Stimulated activated CD4-positive, alpha-beta T cell treated with anti-CD3 and anti-CD28 coated beads, Interleukin-4, amount 100 ng/mL, for 24 hours (primary cell): ENCODE measurements around the gene GPM6B.
A peak's percentile ranks its signal among the peaks of the same experiment; 100 is the strongest.
"Not testable (repeated sequence)": the region's sequence is repeated elsewhere in the genome, so short reads cannot be mapped to it uniquely, and the experiment has no call there.

ENCODE experiments used
- DNase-seq: peaks from one replicate; pipeline ENCODE4 v3.0.0-alpha.2; 2020

Gene GPM6B

GRCh38 chrX:13761606-13762414 is 55.1 kb downstream of the GPM6B start:
- DNase-seq: no peak

- no peak for DNase-seq
Observed at GRCh38 chrX:13760426-13760825, 56.5 kb downstream of the GPM6B start.

DNA sequence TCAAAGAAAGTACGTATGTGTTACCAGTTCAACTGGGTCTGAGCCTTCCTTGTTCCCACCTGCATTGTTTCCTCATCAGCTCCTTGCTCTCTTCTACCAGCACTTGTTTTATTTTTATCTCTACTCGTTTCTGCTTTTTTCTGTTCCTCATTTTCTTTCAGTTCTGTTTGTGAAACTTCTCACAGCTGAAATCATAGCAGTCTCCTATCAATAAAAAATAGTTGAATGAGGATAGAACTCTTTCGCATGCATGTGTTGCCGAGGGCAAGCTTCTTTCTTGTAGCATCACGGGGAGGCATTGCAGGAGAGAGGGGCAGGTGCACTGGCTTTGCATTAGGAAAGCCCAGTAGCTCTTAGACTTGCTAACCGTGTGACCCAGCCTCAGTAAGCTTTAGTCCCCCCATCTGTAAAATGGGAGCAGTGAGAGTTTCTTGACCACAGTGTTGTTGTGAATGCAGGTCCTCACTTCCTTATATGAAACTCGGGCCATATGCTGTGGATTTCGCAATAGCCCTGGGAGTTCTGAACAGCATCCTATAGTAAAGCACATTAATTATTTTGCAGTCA is 57.7 kb downstream of the GPM6B start:
- no peak for DNase-seq

GRCh38 chrX:13756381-13756780 is 60.5 kb downstream of the GPM6B start:
- no peak for DNase-seq

DNA sequence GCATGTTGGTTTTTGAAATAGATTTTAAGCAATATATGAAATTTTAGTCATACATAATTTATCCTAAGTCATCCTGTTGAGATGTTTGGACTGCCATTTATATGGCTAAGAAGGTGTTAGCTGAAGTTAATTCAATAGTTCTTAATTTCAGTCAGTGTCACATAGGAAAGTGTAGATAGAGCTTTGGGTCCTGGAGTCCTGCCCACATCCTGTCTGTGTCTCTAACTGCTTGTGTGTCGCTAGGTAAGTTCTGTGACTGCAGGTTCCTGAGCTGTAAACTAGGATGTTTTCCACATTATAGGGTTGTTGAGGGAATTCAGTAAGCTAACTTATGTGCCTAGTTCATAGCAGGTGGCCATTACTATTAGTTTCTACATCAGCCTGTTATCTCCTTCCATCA is 61.6 kb downstream of the GPM6B start:
- DNase-seq: no peak

DNA sequence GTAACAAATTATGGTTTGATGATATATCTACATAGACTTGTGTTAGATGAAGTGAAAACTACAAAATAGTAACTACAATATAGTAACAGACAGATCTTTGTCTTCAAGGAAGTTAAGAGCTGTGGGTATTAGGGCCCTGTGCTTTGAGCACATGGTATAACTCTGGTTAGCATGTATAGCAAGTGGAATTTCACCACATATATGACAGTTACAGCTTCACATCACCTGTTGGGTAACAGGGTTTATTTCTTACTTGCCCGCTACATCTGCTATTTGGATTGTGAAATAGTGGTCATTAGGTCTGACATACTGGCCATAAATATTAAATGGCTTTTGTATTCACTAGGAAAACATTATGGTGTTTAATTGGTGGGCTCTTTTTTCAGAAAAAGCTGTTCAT is 62.1 kb downstream of the GPM6B start:
- no peak for DNase-seq

GRCh38 chrX:13752646-13753045 is 64.2 kb downstream of the GPM6B start:
- no peak for DNase-seq

DNA sequence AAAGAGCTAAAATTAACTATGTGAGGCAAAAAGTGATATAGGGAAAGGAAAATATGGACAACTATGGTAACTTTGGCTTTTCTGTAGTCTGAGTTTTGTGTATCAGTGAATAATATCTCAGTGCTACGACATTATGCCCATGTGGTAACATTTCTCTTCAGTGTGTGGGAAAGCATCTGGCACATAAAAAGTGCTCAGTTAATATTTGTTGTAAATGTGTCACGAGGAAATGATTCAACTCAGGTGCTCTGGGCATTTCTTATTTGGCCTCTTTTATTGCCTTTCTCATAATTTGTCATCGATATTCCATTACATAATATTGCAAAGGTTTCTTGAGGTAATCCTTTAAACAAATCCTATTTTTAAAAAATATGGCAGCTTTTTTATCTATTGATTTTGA is 64.8 kb downstream of the GPM6B start:
- DNase-seq: no peak

GRCh38 chrX:13750812-13751211 is 66.1 kb downstream of the GPM6B start:
- no peak for DNase-seq

DNA sequence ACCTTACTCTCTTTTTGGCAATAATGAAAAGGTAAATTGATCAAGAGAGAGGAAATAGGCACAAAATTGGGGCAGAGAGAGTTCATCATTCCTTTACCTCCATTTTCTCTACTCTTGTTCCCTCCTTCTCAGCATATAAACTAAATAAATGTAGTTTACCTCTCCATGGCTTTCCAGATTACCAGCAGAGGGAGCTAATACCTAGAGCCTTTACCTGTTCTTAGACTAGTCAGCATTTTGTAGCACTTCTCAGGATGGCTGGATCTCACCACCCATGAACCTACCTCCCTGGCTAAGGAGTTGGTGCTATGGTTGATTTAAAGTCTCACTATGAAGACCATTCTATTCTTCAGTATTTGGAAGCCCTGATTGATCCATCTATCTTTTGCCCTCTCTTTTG is 66.7 kb downstream of the GPM6B start:
- DNase-seq: peak; percentile 8

DNA sequence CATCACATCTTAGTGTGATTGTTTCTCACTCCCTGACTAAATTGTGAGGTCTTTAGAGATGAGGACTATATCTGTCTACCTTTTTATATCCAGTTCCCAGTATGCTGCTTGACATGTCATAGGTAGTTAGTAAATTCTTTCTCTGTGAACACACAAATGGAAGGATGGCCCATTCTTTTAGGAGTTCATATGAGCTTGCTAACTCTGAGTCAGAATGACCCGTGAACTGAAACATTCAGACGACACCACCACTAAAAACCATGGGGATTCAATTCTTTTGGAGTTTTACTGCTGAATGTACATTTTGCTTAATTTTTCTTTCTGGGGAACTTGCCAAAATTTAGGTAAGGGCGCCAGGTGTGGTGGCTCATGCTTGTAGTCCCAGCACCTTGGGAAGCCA is 68.4 kb downstream of the GPM6B start:
- DNase-seq: no peak

DNA sequence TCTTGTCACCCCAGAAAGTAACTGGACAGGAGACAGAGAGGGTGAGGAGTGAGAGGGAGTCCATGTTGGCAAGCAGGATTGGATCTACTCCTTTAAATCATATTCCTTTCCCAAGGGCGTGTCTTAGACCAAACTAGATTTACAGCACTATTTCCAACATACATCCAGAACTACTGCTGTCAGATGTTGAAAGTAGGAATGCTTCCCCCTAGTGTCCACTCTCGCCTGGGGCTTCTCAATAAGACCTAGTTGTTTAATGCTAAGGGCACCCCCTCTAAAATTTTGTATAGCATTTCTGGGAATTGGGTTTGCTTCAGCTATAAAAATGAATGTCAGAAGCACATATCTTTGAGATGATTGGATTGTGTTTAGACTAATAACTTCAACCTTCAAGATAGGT is 69.1 kb downstream of the GPM6B start:
- peak; percentile 24 for DNase-seq

DNA sequence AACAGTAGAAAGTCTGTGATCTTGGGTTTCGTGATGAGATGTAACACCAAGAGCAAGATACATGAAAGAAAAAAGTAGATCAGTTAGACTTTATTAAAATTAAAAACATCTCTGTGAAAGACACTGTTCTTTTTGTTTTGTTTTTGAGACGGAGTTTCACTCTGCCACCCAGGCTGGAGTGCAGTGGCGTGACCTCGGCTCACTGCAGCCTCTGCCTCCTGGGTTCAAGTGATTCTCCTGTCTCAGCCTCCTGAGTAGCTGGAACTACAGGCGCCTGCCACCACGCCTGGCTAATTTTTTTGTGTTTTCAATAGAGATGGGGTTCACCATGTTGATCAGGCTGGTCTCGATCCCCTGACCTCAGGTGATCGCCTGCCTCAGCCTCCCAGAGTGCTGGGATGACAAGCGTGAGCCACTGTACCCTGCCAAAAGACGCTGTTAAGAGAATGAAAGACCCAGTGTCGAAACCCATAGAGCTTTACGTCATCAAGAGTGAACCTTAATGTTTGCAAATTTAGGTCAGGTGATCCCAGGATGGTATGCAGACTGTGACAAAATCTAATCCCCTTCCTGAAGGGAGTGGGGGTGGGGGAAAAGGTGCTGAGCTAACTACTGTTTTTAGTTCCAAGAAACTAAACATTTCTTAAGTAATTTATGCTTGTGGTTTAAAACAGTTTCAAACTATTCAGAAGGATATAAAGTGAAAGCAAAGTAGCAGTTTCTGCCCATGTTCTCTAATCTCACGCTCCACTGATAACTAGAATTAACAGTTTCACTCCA is 74.3 kb downstream of the GPM6B start:
- DNase-seq: peak; percentile 61

DNA sequence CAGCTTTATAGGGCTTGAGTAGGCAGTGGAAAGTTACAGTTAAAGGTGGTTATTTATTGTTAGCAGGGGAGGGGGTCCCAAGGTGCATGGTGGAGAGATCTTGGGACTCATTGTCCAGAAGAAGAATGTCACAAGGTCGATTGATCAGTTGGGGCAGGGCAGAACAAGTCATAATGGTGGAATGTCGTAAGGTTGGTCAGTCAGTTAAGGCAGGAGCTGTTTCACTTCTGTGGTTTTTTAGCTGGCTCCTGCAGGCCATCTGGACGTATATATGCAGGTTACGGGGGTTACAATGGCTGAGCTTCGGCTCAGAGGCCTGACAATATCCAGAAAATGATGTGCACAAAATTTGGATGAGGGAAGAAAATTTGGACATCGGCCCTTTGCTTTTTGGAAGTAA is 75.2 kb downstream of the GPM6B start:
- DNase-seq: no peak

GRCh38 chrX:13734278-13735172 is 82.4 kb downstream of the GPM6B start, which contains the start of the genes OFD1 and TRAPPC2:
TSS of gene OFD1 (plus strand) at chrX:13734748. CDS start at chrX:13735072, 324 bp downstream.
TSS of gene TRAPPC2 (minus strand) at chrX:13734620. CDS start at chrX:13719963, 14,657 bp downstream.
- peak; percentile 88 for DNase-seq

- DNase-seq: no peak
Observed at GRCh38 chrX:13733506-13733905, 83.4 kb downstream of the GPM6B start.

DNA sequence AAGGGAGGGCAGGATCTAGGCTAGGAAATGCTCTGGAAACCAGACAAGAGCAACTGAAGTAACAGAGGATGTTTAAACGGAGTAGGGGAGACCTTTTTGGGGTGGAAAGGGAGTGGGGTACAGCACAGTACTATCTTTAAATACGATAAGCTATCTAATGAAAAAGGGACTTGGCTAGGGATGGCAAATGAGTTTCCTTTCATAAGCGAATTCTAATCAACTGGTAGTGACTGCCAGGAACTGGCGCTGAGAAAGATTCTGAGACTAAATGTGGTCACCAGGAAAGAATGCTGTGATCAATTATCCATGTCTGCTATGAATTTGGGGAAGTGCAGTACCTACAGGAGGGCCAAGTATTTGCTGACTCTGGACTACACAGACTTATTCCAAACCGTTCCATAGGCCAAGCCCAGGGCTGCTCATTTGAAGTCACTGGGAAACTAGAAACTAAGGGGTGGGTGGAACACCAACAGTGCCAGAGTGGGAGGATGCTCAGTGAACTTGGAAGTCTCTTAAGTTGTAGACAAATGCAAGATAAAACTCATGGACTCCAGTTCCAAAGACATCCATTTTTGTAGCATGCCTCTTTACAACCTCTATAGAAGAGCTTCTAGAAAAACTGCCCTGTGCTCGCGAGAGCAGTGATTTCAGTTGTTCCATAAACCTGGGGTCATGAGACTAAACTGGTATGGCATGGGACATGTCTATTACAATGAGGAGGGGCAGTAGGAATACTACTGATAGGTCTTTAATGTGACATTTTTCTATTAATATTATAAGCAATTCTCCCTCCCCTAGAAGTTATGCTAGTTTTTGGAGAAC is 84.4 kb downstream of the GPM6B start:
- no peak for DNase-seq

DNA sequence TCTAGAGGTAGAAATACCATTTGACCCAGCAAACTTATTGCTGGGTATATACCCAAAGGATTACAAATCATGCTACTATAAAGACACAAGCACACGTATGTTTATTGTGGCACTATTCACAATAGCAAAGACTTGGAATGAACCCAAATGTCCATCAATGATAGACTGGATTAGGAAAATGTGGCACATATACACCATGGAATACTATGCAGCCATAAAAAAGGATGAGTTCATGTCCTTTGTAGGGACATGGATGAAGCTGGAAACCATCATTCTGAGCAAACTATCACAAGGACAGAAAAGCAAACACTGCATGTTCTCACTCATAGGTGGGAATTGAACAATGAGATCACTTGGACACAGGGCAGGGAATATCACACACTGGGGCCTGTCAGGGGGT is 86.4 kb downstream of the GPM6B start:
- not testable (repeated sequence) for DNase-seq

- not testable (repeated sequence) for DNase-seq
Observed at GRCh38 chrX:13726583-13726982, 90.3 kb downstream of the GPM6B start.

GRCh38 chrX:13724878-13725277 is 92.0 kb downstream of the GPM6B start:
- peak; percentile 38 for DNase-seq

GRCh38 chrX:13721819-13722519 is 94.9 kb downstream of the GPM6B start:
- DNase-seq: no peak
